Right lobe of liver (tissue), 6 donors: ENCODE data around the gene CKM. TPM values are rescaled to one million over a fixed set of nuclear protein-coding genes. Genes with fewer than 3 reads are reported as not detected.

Experiments
- ATAC-seq, 4 donors: fragments of 200-7000 bp; cut with Tn5 transposase; one replicate each; pipeline ENCODE4 v1.9.1; 2020; ENCODE audit warnings: mild to moderate bottlenecking in 4 of 4, moderate library complexity in 4 of 4
- DNase-seq, 3 donors: peaks; one replicate each; pipeline ENCODE4 v3.0.0-alpha.2; 2020
- H3K27ac ChIP-seq, 3 donors: fragments of 200-600 bp; one replicate each; pipeline ENCODE4 v1.8.0; 2022
- H3K27me3 ChIP-seq, 2 donors: fragments of 200-600 bp; one replicate each; pipeline ENCODE4 v1.8.0; 2022
- H3K36me3 ChIP-seq, 4 donors: fragments of 200-600 bp; sonication (generic) in 1 of 4; one replicate each; pipeline versions ENCODE4 v1.5.1 to v1.8.0; 2017 to 2022; ENCODE audit warnings: control low read depth in 1 of 4
- H3K4me1 ChIP-seq, 4 donors: fragments of 200-600 bp; sonication (generic) in 1 of 4; one replicate each; pipeline versions ENCODE4 v1.5.1 to v1.8.0; 2017 to 2022; ENCODE audit warnings: control low read depth in 1 of 4
- H3K4me3 ChIP-seq, 3 donors: fragments of 200-600 bp; one replicate each; pipeline ENCODE4 v1.8.0; 2022
- H3K9me3 ChIP-seq, 4 donors: fragments of 200-600 bp; sonication (generic) in 1 of 4; one replicate each; pipeline versions ENCODE4 v1.5.1 to v1.8.0; 2017 to 2022; ENCODE audit warnings: control low read depth in 1 of 4
- POLR2A ChIP-seq: fragments of 450-650 bp; IDR thresholded peaks from one replicate; pipeline ENCODE4 v1.6.1; 2017; ENCODE audit warnings: antibody characterized with exemption, mild to moderate bottlenecking
- WGBS: methylation state at CpG from one replicate; pipeline ENCODE4 v1.1.6; 2018; ENCODE audit warnings: low coverage, low lambda C conversion rate; ENCODE audit not compliant: insufficient coverage; ENCODE audit errors: missing lambda C conversion rate; 5-methylcytosine and 5-hydroxymethylcytosine counted together
- intact Hi-C, 2 donors: fragments of 100-400 bp; cut with DNase I; formaldehyde crosslinking; loops; one replicate each; pipeline versions ENCODE4 v1.11.2 to v1.14.1; 2022
- total RNA-seq, 6 experiments: library from RNA; depleted of rRNA in 2 of 6; stranded (reverse); fragments of >200 nt in 2 of 6; fragmentation: NEBNext Ultra II Directional in 3 of 6; extraction: Animal tissue kit (Norgen Biotek cat#: 25700) in 3 of 6; gene quantifications; one replicate each; pipeline versions ENCODE4 v1.1.0 to v1.2.4, GENCODE V29; 2016 to 2023
- TF ChIP-seq, protein P1 (sequence below), 4 donors: fragments of 200-600 bp in 3 of 4; fragments of 450-650 bp in 1 of 4; IDR thresholded peaks; one replicate each; pipeline versions ENCODE4 v1.5.1 to v1.8.0; 2016 to 2022; ENCODE audit warnings: antibody characterized with exemption in 4 of 4, mild to moderate bottlenecking in 2 of 4
- donor health status: DM: no; HTN: yes; CAD: no.
- donor health status: DM: no; HTN: no; CAD: no.
- donor health status: DM: no; HTN: no; CAD: no.
- donor health status: DM: no; HTN: yes; CAD: no.
- donor health status: DM: no; HTN: yes; CAD: no.

Gene CKM
- total RNA-seq, 6 experiments from 2014 or later, result 0.42 to 25.6 (median 1.1) TPM; not detected in 1

DNA sequence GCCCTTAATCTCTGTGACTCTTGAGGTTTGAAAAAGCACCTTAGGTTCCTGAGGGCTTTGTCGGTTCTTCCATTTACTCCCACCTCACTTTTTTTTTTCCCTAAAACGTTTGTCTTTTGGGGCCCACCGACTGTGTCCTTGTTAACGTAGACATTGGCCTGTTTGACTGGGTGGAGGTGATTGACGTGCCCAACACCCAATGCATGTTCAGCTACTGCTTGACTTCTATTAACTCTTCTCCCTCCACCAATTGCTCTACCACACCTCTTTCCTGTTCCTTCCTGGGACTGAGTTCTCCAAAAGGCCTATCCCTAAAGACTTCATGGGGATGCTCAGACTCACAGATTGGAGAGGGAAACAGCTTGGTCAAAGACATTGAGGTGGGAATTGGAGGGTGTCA is 17.3 kb downstream of the CKM start:
- Histone ChIP-seq H3K27me3 (no peaks in the 10 kb centered on the region), H3K27ac (no peak overlapping the region), H3K4me1 (no peaks in the 10 kb centered on the region), H3K4me3 (no peak overlapping the region), H3K36me3 (no peaks in the 10 kb centered on the region), H3K9me3 (no peaks in the 10 kb centered on the region)
- ATAC-seq (no peak), DNase-seq (no peak)
- TF ChIP-seq POLR2A, result no peak
- TF ChIP-seq, protein P1, sequence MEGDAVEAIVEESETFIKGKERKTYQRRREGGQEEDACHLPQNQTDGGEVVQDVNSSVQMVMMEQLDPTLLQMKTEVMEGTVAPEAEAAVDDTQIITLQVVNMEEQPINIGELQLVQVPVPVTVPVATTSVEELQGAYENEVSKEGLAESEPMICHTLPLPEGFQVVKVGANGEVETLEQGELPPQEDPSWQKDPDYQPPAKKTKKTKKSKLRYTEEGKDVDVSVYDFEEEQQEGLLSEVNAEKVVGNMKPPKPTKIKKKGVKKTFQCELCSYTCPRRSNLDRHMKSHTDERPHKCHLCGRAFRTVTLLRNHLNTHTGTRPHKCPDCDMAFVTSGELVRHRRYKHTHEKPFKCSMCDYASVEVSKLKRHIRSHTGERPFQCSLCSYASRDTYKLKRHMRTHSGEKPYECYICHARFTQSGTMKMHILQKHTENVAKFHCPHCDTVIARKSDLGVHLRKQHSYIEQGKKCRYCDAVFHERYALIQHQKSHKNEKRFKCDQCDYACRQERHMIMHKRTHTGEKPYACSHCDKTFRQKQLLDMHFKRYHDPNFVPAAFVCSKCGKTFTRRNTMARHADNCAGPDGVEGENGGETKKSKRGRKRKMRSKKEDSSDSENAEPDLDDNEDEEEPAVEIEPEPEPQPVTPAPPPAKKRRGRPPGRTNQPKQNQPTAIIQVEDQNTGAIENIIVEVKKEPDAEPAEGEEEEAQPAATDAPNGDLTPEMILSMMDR (IDR thresholded peaks at IDR 0.05), result no peak
- WGBS, result 13% methylated on average over 5 of the region's 5 CpGs
- intact Hi-C loops, result no loop called here

DNA sequence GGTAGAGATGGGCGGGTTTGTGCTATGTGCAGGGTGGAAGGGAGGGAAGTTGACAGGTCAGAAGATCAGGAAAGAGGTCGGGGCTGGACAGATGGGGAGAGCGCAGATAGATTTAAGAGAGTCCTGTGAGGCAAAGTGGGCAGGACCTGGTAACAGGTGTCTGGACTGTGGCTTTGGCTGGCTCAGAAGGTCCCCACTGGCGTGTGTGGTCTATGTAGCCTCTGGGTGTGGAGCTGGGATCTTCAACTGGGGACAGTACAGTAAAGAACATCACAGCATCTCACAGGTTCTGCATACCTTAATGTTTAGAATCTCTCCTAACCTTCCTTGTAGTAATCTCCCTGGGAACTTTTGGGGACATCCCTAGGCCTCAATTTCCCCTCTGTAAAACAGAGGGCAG is 17.7 kb downstream of the CKM start:
- peak in 1 of 4 donors; percentile 8 for ATAC-seq
- DNase-seq, result no peak
- 26% methylated on average over 4 of the region's 4 CpGs for WGBS
- Histone ChIP-seq H3K27ac (no peak overlapping the region), H3K27me3 (no peaks in the 10 kb centered on the region), H3K9me3 (no peaks in the 10 kb centered on the region), H3K4me1 (peaks cover 0 to 4% (median 1%) of the 10 kb centered on the region in 4 donors), H3K4me3 (no peak overlapping the region), H3K36me3 (no peaks in the 10 kb centered on the region)
- intact Hi-C loops, result no loop called here
- TF ChIP-seq, protein P1 (IDR thresholded peaks at IDR 0.05), result no peak
- TF ChIP-seq POLR2A, result no peak

DNA sequence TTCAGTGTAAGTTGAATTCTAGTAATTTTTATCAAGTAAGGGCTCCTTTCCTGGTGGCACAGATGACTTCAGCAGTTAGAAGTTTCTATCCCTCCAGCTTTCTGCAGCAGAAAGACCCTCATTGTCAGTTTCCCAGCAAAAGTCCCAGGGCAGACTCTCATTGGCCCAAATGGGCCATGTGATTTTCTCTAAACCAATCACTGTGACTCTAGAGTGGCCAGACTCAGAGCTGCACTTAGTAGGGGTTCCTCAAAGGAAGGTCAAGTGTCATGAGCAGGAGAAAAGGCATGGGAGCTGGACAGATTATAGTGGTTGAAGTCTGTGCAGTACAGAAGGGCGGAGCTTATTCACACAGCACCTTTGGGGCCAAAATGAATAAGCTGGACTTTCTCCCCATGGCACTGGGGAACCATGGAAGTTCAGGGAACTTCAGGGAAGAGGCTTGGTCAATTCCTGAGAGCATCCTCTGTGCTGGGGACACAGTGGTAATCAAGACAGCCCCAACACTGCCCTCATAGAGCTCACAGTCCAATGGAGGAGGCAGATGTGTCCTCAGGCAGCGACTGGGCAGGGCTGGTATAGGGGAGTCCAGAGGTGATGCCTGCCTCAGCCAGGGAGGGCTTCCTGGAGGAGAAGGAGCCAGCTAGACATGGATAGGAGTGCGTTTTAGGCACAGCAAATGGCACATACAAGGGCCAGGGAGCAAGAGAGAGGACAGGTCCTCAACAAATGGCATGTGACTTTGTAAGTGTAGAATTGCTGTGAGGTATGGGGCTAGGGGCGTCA is 18.3 kb downstream of the CKM start:
- DNase-seq, result no peak
- H3K9me3 ChIP-seq, result no peaks in the 10 kb centered on the region
- WGBS, result 61% methylated on average over 3 of the region's 4 CpGs
- no peak overlapping the region for H3K27ac ChIP-seq
- H3K36me3 ChIP-seq, result no peaks in the 10 kb centered on the region
- no peaks in the 10 kb centered on the region for H3K27me3 ChIP-seq
- ATAC-seq, result peak in 2 of 4 donors; percentile 5 to 23
- H3K4me3 ChIP-seq, result no peak overlapping the region
- no peak for TF ChIP-seq POLR2A
- TF ChIP-seq, protein P1 (IDR thresholded peaks at IDR 0.05), result no peak
- peaks cover 0 to 8% (median 3%) of the 10 kb centered on the region in 4 donors for H3K4me1 ChIP-seq
- intact Hi-C loops, result no loop called here

DNA sequence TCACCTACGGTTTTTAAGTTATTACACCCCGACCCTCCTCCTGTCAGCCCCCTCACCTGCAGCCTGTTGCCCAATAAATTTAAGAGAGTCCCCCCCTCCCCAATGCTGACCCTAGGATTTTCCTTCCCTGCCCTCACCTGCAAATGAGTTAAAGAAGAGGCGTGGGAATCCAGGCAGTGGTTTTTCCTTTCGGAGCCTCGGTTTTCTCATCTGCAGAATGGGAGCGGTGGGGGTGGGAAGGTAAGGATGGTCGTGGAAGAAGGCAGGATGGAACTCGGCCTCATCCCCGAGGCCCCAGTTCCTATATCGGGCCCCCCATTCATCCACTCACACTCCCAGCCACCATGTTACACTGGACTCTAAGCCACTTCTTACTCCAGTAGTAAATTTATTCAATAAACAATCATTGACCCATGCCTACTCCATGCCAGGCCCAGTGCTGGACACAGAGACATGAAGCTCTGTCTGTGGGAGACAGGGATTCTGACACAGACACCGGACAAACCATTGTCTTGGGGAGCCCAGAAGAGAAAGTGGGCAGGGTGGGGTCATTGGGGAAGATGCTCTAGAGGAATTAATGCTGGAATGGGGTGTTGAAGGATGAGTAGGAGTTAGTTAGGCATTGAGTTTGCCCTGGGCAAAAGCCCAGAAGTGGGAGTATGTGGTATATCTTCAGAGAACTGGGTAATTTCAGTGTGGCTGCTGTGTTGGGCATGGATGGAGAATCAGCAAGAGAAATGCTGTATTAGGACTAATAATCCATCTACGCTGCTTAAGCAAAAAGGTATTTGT is 19.2 kb downstream of the CKM start:
- Histone ChIP-seq H3K27me3 (no peaks in the 10 kb centered on the region), H3K9me3 (no peaks in the 10 kb centered on the region), H3K4me3 (no peak overlapping the region), H3K27ac (no peak overlapping the region), H3K4me1 (peaks cover 0 to 8% (median 3%) of the 10 kb centered on the region in 4 donors), H3K36me3 (no peaks in the 10 kb centered on the region)
- ATAC-seq (no peak), DNase-seq (no peak)
- WGBS, result 93% methylated on average over 8 of the region's 12 CpGs
- TF ChIP-seq POLR2A, result no peak
- TF ChIP-seq, protein P1 (IDR thresholded peaks at IDR 0.05), result no peak
- intact Hi-C loops, result no loop called here
